Omental fat pad (tissue), 4 donors: Measurements from ENCODE around the gene TAS2R4. TPM values are rescaled to one million over a fixed set of nuclear protein-coding genes. Genes with fewer than 3 reads are reported as not detected.

ENCODE experiments used
- ATAC-seq: fragments of 150-250 bp; one replicate; pipeline ENCODE4 v1.9.1; 2016; ENCODE audit warnings: mild to moderate bottlenecking, moderate library complexity; ENCODE audit not compliant: low FRiP score
- DNase-seq: peaks from one replicate; pipeline ENCODE4 v3.0.0-alpha.2; 2019; ENCODE audit warnings: low spot score
- total RNA-seq, 4 donors: library from RNA; depleted of rRNA; stranded (reverse); fragments of >200 nt; gene quantifications; one replicate each; pipeline ENCODE4 v1.1.0, GENCODE V29; 2016
- TF ChIP-seq, protein P1 (sequence below), 3 donors: fragments of 450-650 bp; IDR thresholded peaks; one replicate each; pipeline ENCODE4 v1.5.1; 2016 to 2017; ENCODE audit warnings: antibody characterized with exemption in 3 of 3, mild to moderate bottlenecking in 3 of 3, moderate library complexity in 2 of 3

Gene TAS2R4
- total RNA-seq: 1 to 10 TPM in 2 of 4 donors, under 1 TPM in 2; 0.84 to 3.6 (median 1.6) TPM

- no peak for ATAC-seq
- no peak for DNase-seq
Observed at GRCh38 chr7:141776374-141776773, at the start of gene TAS2R4. Gene TAS2R4, plus strand, starts transcription at chr7:141776674. Its CDS starts 1,815 bp downstream, at chr7:141778489.

GRCh38 chr7:141729020-141729419 is 47.5 kb upstream of the TAS2R4 start:
- TF ChIP-seq, protein P1, sequence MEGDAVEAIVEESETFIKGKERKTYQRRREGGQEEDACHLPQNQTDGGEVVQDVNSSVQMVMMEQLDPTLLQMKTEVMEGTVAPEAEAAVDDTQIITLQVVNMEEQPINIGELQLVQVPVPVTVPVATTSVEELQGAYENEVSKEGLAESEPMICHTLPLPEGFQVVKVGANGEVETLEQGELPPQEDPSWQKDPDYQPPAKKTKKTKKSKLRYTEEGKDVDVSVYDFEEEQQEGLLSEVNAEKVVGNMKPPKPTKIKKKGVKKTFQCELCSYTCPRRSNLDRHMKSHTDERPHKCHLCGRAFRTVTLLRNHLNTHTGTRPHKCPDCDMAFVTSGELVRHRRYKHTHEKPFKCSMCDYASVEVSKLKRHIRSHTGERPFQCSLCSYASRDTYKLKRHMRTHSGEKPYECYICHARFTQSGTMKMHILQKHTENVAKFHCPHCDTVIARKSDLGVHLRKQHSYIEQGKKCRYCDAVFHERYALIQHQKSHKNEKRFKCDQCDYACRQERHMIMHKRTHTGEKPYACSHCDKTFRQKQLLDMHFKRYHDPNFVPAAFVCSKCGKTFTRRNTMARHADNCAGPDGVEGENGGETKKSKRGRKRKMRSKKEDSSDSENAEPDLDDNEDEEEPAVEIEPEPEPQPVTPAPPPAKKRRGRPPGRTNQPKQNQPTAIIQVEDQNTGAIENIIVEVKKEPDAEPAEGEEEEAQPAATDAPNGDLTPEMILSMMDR (IDR thresholded peaks at IDR 0.05): no peak
- DNase-seq (no peak), ATAC-seq (no peak)

More at GRCh38 chr7:141776374-141776773, at the start of gene TAS2R4:
- TF ChIP-seq, protein P1 (IDR thresholded peaks at IDR 0.05): no peak

GRCh38 chr7:141731476-141732149 is 44.9 kb upstream of the TAS2R4 start:
- DNase-seq (no peak), ATAC-seq (no peak)
- TF ChIP-seq, protein P1 (IDR thresholded peaks at IDR 0.05): no peak

- ATAC-seq: no peak
- no peak for DNase-seq
- TF ChIP-seq, protein P1 (IDR thresholded peaks at IDR 0.05): no peak
Observed at GRCh38 chr7:141737118-141737835, 39.2 kb upstream of the TAS2R4 start.

GRCh38 chr7:141737836-141738591 is 38.5 kb upstream of the TAS2R4 start, which contains the start of gene SSBP1:
Gene SSBP1, plus strand, starts transcription at chr7:141738358. Its CDS starts 809 bp downstream, at chr7:141739167.
- peak; percentile 48 for DNase-seq
- TF ChIP-seq, protein P1 (IDR thresholded peaks at IDR 0.05): peak in 2 of 3 donors; percentile 39 to 46
- ATAC-seq: peak; percentile 98

GRCh38 chr7:141738592-141739013 is 37.9 kb upstream of the TAS2R4 start:
- TF ChIP-seq, protein P1 (IDR thresholded peaks at IDR 0.05): no peak
- DNase-seq (no peak), ATAC-seq (no peak)
